ENCODE measurements around the gene GAPDH. TPM values are rescaled to one million over a fixed set of nuclear protein-coding genes. Genes with fewer than 3 reads are reported as not detected.

GAPDH gene
- total RNA-seq, 1 donor from 2014 or later = 4,161 TPM

DNA sequence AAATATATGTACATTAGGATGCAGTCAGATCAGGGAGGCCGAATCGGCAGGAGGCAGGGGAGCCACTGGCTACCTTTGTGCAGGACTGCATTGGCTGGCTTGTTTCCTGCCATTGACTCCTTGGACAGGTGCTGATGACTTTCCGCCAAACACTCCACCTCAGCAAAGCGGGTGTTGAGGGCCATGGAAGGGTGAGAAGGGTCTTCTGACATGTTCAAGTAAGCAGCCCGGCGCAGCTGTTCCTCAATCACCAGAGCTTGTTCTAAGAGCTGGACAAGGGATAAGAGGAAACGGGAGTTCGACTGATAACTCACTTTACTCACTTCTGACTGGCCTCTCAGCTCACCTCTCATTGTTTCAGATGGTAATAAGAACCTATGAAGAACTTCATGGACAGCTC lies 38.7 kb downstream of the GAPDH start:
- Histone ChIP-seq H3K27ac (replicated peaks) (no peak overlapping the region), H3K4me3 (no peak overlapping the region), H3K36me3 (peaks cover 84% of the 10 kb centered on the region), H3K4me1 (peaks cover 9% of the 10 kb centered on the region), H3K9me3 (replicated peaks) (no peaks in the 10 kb centered on the region), H3K27me3 (ENCODE audit: low read depth) (no peaks in the 10 kb centered on the region)
- TF ChIP-seq, protein P1, sequence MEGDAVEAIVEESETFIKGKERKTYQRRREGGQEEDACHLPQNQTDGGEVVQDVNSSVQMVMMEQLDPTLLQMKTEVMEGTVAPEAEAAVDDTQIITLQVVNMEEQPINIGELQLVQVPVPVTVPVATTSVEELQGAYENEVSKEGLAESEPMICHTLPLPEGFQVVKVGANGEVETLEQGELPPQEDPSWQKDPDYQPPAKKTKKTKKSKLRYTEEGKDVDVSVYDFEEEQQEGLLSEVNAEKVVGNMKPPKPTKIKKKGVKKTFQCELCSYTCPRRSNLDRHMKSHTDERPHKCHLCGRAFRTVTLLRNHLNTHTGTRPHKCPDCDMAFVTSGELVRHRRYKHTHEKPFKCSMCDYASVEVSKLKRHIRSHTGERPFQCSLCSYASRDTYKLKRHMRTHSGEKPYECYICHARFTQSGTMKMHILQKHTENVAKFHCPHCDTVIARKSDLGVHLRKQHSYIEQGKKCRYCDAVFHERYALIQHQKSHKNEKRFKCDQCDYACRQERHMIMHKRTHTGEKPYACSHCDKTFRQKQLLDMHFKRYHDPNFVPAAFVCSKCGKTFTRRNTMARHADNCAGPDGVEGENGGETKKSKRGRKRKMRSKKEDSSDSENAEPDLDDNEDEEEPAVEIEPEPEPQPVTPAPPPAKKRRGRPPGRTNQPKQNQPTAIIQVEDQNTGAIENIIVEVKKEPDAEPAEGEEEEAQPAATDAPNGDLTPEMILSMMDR (IDR thresholded peaks at IDR 0.05; ENCODE audit: borderline replicate concordance) = no peak
- no peak for DNase-seq
- intact Hi-C loops (cut with micrococcal nuclease) = no loop called here

DNA sequence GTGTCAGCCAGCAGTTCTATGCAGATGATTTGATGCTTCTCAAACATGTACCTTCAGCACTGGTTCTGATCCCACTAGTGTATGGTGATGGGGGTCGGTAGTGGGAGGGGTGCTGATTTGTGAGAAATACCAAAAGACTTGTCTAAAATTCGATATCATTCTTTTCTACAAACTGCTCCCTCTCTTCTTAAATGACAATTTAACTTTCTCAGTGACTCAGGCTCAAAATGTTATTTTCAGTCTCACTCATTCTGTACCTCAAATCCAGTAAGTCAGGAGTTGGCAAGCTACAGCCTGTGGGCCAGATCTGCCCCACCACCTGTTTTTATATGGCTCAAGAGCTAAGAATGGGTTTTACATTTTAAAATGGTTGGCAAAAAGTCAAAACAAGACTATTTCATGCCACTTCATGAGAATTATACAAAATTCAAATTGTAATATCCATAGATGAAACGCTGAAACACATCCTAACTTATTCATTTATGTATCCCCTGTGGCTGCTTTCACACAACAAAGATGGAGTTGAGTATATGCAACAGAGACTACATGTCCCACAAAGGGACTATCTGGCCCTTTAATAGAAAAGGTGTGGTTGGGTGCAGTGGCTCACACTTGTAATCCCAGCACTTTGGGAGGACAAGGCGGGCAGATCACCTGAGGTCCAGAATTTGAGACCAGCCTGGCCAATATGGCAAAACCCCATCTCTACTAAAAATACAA lies 40.4 kb downstream of the GAPDH start:
- Histone ChIP-seq H3K9me3 (replicated peaks) (no peaks in the 10 kb centered on the region), H3K4me3 (no peak overlapping the region), H3K27me3 (ENCODE audit: low read depth) (no peaks in the 10 kb centered on the region), H3K4me1 (no peaks in the 10 kb centered on the region), H3K36me3 (peaks cover 99% of the 10 kb centered on the region), H3K27ac (replicated peaks) (no peak overlapping the region)
- intact Hi-C loops (cut with micrococcal nuclease) = no loop called here
- TF ChIP-seq, protein P1 (IDR thresholded peaks at IDR 0.05; ENCODE audit: borderline replicate concordance) = no peak
- no peak for DNase-seq

DNA sequence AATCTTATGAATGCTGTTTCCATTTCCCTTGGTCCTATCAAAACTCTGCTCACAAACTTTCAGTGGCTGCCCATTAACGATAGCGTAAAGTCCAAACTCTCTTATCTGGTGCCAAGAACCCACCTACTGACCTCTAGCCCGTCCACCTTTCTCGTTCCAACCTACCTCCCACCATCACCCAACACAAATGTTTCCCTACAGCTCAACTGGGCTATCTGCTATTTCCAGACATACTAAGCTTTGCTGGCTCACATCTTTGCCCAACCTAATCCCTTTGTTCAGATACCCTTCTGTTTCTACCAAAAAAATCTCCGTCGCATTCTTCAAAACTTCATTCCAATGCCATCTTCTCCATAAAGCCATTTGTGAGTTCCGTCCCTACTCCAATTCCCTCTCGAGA lies 41.3 kb downstream of the GAPDH start:
- Histone ChIP-seq H3K9me3 (replicated peaks) (no peaks in the 10 kb centered on the region), H3K27me3 (ENCODE audit: low read depth) (no peaks in the 10 kb centered on the region), H3K36me3 (peaks cover 99% of the 10 kb centered on the region), H3K4me3 (no peak overlapping the region), H3K27ac (replicated peaks) (no peak overlapping the region), H3K4me1 (no peaks in the 10 kb centered on the region)
- no peak for DNase-seq
- TF ChIP-seq, protein P1 (IDR thresholded peaks at IDR 0.05; ENCODE audit: borderline replicate concordance) = no peak
- intact Hi-C loops (cut with micrococcal nuclease) = no loop called here

DNA sequence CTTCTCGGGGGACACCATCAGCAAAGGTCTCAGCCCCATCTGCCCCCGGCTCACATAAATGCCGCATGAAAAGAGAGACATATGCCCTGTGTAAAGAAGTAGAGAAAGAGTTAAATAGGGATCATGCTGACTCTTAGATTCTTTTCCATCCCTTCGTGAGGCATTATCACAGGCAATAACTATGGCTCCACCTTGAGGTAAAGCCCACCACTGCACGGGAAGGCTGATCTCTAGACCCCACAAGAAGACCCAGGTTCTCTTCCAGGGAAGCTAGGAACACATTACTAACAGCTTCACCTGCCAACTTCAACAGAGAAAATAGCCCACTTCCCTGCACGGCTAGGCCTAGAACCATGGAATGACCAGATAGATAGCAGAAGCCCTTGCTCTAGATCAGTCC lies 47.9 kb downstream of the GAPDH start:
- H3K9me3 ChIP-seq (replicated peaks) = no peaks in the 10 kb centered on the region
- H3K36me3 ChIP-seq = peaks cover 99% of the 10 kb centered on the region
- no peaks in the 10 kb centered on the region for H3K27me3 ChIP-seq (ENCODE audit: low read depth)
- TF ChIP-seq, protein P1 (IDR thresholded peaks at IDR 0.05; ENCODE audit: borderline replicate concordance) = peak; percentile 11
- no peak for DNase-seq
- no peak overlapping the region for H3K4me3 ChIP-seq
- intact Hi-C loops (cut with micrococcal nuclease) = no loop called here
- H3K4me1 ChIP-seq = no peaks in the 10 kb centered on the region
- no peak overlapping the region for H3K27ac ChIP-seq (replicated peaks)

DNA sequence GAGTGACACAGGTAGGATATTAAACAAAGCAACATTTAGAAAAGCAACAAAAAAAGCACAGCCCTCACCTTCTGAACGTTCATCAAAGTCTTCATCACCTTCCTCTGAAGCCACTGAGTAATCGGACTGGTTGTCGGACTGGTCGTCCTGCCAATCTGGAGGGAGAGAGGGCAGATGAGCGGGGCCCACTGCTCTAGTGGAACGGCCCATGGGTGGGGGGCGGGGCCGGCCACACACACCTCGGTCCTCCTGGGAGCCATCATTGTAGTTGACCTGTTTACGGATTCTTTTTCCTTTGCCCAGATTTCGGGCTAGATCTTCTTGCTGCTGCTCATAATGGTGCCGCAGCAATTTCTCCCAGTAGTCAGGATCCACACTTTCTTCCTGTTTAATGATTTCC lies 48.6 kb downstream of the GAPDH start:
- DNase-seq = no peak
- intact Hi-C loops (cut with micrococcal nuclease) = no loop called here
- Histone ChIP-seq H3K27ac (replicated peaks) (no peak overlapping the region), H3K27me3 (ENCODE audit: low read depth) (no peaks in the 10 kb centered on the region), H3K4me3 (no peak overlapping the region), H3K36me3 (peaks cover 99% of the 10 kb centered on the region), H3K9me3 (replicated peaks) (no peaks in the 10 kb centered on the region), H3K4me1 (peaks cover 5% of the 10 kb centered on the region)
- TF ChIP-seq, protein P1 (IDR thresholded peaks at IDR 0.05; ENCODE audit: borderline replicate concordance) = no peak

All from left ventricle myocardium inferior (tissue), 1 donor.